ACC112 (cell line): ENCODE data around the gene LAMA5.

Experiments
- H2AFZ ChIP-seq: fragments of 200-600 bp; sonication (generic); one replicate; pipeline ENCODE4 v1.6.0; 2017; ENCODE audit warnings: antibody characterized with exemption, low read length; ENCODE audit not compliant: unreplicated experiment
- H3K27ac ChIP-seq: fragments of 200-600 bp; sonication (generic); 2 replicates; pipeline ENCODE4 v1.5.1; 2014; ENCODE audit warnings: low read depth, mild to moderate bottlenecking, antibody characterized with exemption, low read length, moderate library complexity
- H3K27me3 ChIP-seq: fragments of 200-600 bp; sonication (generic); 2 replicates; pipeline ENCODE4 v1.6.1; 2014; ENCODE audit warnings: mild to moderate bottlenecking, antibody characterized with exemption, low read length, moderate library complexity, mixed read lengths; ENCODE audit not compliant: insufficient read depth
- H3K36me3 ChIP-seq: fragments of 200-600 bp; sonication (generic); 2 replicates; pipeline ENCODE4 v1.6.1; 2016; ENCODE audit warnings: mild to moderate bottlenecking, antibody characterized with exemption, low read length, moderate library complexity, mixed read lengths; ENCODE audit not compliant: insufficient read depth
- H3K4me1 ChIP-seq: fragments of 200-600 bp; sonication (generic); one replicate; pipeline ENCODE4 v1.6.1; 2016; ENCODE audit warnings: low read length, mixed read lengths; ENCODE audit not compliant: insufficient read depth, unreplicated experiment, control insufficient read depth
- H3K4me3 ChIP-seq: fragments of 200-600 bp; sonication (generic); 2 replicates; pipeline ENCODE4 v1.5.1; 2014; ENCODE audit warnings: mild to moderate bottlenecking, low read depth, low read length
- H3K79me2 ChIP-seq: fragments of 200-600 bp; sonication (generic); one replicate; pipeline ENCODE4 v1.6.0; 2016; ENCODE audit warnings: low read length; ENCODE audit not compliant: control insufficient read depth, unreplicated experiment, insufficient read depth

LAMA5 gene

GRCh38 chr20:62387219-62387913 is 20.3 kb upstream of the LAMA5 start:
- H3K27ac ChIP-seq = peak overlapping the region; percentile 68; the same call in 1 of the 2 replicates
- H3K4me3 ChIP-seq = peak overlapping the region; percentile 100
- no peaks in the 10 kb centered on the region for H3K27me3 ChIP-seq
- no peak overlapping the region for H2AFZ ChIP-seq
- H3K36me3 ChIP-seq = peaks cover 9% of the 10 kb centered on the region; the same call in 1 of the 2 replicates
- peaks cover 14% of the 10 kb centered on the region for H3K4me1 ChIP-seq
- H3K79me2 ChIP-seq = peaks cover 46% of the 10 kb centered on the region

DNA sequence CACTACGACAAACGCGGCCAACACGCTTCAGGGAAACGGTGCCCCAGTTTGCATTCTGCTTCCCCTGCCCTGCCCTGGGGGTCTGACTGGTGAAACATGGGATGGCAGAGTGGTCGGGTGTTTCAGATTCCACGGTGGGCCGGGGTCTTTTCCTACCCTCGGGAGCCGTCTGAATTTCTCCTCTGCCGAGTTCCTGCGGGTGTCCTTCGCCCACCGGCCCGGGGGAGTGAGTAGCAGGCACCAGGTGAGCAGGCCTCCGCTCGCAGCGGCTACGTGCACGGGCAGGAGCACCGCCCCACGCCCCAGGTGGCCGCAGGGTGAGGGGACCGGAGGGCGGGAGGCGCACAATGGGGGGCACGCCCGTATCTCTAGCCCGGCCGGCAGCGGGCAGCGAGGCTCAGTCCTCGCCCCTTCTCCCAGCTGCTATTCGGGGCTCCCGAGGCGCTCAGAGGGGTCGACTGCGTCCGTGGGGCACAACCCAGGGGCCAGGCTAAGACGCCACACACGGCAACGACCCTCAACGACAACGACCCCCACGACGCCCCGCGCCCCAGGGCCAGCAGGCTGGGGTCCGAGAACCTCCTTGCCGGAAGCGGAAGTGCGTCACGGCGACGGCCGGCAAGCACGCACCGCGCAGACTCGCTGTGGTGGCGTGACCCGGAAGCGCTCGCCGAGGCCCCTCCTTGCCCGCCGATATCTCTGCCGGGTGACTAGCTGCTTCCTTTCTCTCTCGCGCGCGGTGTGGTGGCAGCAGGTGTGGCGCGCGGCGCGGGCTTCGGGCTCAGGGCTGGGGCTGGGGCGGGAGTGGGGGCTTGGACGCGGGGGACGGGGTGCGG is 19.5 kb upstream of the LAMA5 start, which contains the start of gene RPS21:
Gene RPS21 (plus strand): TSS at position 721 of the 836 bp plus-strand sequence. CDS start 236 bp downstream, outside the sequence.
- H3K79me2 ChIP-seq = peaks cover 46% of the 10 kb centered on the region
- peaks cover 13% of the 10 kb centered on the region for H3K36me3 ChIP-seq
- peak within 1 kb of the TSS; percentile 97 for H2AFZ ChIP-seq

DNA sequence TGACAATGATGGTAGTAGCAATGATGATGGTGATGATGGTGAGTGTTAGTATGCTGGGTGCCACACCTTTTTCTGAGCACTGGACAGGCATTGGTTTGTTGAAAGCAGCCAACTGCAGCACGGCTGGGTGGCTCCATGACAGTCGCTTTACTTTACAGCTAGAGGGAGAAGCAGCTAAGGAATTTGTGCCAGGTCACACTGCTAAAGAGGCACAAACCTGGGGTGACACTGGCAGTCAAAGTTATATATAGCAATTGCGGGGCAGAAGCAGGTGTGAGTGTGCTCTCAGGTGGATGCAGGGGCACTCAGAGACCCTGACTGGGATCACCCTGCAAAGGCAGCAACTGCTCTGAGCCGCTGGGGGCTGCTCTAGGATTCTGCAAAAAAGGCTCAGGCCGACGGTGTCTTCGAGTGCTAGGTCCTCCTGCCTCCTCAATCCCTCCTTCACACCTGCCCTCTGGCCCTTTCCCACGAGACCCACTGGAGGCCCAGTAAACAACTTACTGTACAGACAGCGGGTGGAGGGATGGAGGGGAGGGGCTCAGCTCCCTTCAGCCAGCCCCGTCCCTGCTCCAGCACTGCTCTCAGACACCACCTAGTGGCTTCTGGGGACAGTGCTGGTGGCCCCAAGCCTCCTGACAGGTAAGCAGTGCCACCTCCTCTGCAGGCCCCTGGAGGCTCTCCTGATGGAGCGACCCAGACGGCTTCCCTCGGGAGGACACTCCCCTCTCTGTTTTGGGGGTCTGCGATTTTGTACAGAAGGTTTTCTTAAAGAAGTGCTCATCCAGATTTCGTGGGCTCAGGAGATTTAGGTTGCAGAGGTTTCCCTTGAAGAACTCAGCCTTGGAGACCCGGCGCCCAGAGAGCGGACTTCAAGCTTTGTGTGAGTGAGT is 15.4 kb upstream of the LAMA5 start:
- no peak overlapping the region for H3K4me3 ChIP-seq
- no peak overlapping the region for H3K27ac ChIP-seq
- H3K79me2 ChIP-seq = peaks cover 28% of the 10 kb centered on the region
- no peak overlapping the region for H2AFZ ChIP-seq
- H3K27me3 ChIP-seq = no peaks in the 10 kb centered on the region
- peaks cover 12% of the 10 kb centered on the region for H3K4me1 ChIP-seq
- H3K36me3 ChIP-seq = peaks cover 4% of the 10 kb centered on the region

More for the DNA sequence above, 19.5 kb upstream of the LAMA5 start, which contains the start of gene RPS21:
- no peaks in the 10 kb centered on the region for H3K27me3 ChIP-seq
- peak within 1 kb of the TSS; percentile 68 for H3K27ac ChIP-seq
- H3K4me1 ChIP-seq = peaks cover 14% of the 10 kb centered on the region
- H3K4me3 ChIP-seq = peak within 1 kb of the TSS; percentile 100

- Histone ChIP-seq H3K79me2 (peaks cover 21% of the 10 kb centered on the region), H2AFZ (no peak overlapping the region), H3K4me1 (peaks cover 12% of the 10 kb centered on the region), H3K36me3 (peaks cover 4% of the 10 kb centered on the region), H3K4me3 (no peak overlapping the region), H3K27me3 (no peaks in the 10 kb centered on the region), H3K27ac (no peak overlapping the region)
Measured at GRCh38 chr20:62381842-62382241, 14.7 kb upstream of the LAMA5 start.

DNA sequence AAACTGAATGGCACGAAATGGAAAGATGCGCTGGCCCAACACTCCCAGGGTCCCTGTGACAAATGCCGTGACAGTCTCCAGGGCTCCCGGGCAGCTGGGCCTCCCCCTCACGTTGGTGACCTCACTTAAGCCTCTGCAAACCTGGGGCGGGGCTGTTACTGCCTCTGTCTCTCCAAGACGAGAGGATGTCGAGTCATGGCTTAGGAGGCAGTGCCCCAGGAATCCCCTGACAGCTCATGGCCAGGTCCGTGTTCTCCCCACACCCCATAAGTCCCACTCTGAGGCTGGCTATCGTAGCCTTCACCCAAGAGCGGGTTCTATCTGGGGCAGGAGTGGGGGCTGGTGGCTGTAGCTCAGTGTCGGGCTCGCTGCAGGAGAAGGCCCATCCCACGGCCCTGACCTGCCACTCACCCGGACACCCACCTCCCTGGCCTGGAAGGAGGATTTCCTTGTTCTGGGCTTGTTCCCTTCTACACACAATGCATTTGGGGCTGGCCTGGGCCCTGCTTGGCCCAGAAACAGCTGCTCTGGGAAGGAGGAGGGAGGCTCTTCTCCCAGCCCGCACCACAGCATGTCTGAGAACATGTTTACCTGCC is 14.2 kb upstream of the LAMA5 start:
- H2AFZ ChIP-seq = no peak overlapping the region
- peaks cover 15% of the 10 kb centered on the region for H3K79me2 ChIP-seq
- H3K27me3 ChIP-seq = no peaks in the 10 kb centered on the region
- no peak overlapping the region for H3K27ac ChIP-seq
- no peak overlapping the region for H3K4me3 ChIP-seq
- peaks cover 12% of the 10 kb centered on the region for H3K4me1 ChIP-seq
- peaks cover 4% of the 10 kb centered on the region for H3K36me3 ChIP-seq

- peaks cover 18% of the 10 kb centered on the region for H3K4me1 ChIP-seq
- H3K27me3 ChIP-seq = no peaks in the 10 kb centered on the region
Measured at GRCh38 chr20:62378215-62378614, 11.1 kb upstream of the LAMA5 start.

GRCh38 chr20:62377615-62378178 is 10.6 kb upstream of the LAMA5 start:
- Histone ChIP-seq H3K4me1 (peaks cover 18% of the 10 kb centered on the region), H3K27ac (no peak overlapping the region), H3K27me3 (no peaks in the 10 kb centered on the region), H3K4me3 (no peak overlapping the region), H3K79me2 (no peaks in the 10 kb centered on the region), H2AFZ (no peak overlapping the region), H3K36me3 (peaks cover 4% of the 10 kb centered on the region)

More at GRCh38 chr20:62378215-62378614, 11.1 kb upstream of the LAMA5 start:
- Histone ChIP-seq H2AFZ (no peak overlapping the region), H3K36me3 (peaks cover 4% of the 10 kb centered on the region), H3K4me3 (no peak overlapping the region), H3K27ac (no peak overlapping the region), H3K79me2 (no peaks in the 10 kb centered on the region)

DNA sequence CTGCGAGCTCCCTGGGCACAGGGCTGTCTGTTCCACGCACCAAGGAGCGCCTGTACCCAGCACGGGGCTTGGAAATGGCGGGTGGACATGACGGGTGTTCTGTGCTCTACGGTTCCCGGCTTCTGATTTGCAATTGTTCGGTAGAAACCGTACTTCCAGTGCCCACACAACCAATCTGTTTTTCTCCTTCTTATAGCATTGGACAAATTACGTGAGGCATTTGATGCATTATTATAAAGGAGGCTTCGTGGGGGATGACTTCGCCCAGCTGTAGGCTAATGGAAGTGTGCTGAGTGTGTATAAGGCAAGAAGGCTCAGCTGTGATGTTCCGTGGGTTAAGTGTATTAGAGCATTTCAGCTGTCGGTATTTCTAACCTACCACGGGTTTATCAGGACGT is 10.0 kb upstream of the LAMA5 start:
- H3K4me1 ChIP-seq = peaks cover 18% of the 10 kb centered on the region
- no peak overlapping the region for H3K27ac ChIP-seq
- no peak overlapping the region for H3K4me3 ChIP-seq
- peaks cover 3% of the 10 kb centered on the region for H3K36me3 ChIP-seq
- no peaks in the 10 kb centered on the region for H3K79me2 ChIP-seq
- no peaks in the 10 kb centered on the region for H3K27me3 ChIP-seq
- H2AFZ ChIP-seq = no peak overlapping the region

DNA sequence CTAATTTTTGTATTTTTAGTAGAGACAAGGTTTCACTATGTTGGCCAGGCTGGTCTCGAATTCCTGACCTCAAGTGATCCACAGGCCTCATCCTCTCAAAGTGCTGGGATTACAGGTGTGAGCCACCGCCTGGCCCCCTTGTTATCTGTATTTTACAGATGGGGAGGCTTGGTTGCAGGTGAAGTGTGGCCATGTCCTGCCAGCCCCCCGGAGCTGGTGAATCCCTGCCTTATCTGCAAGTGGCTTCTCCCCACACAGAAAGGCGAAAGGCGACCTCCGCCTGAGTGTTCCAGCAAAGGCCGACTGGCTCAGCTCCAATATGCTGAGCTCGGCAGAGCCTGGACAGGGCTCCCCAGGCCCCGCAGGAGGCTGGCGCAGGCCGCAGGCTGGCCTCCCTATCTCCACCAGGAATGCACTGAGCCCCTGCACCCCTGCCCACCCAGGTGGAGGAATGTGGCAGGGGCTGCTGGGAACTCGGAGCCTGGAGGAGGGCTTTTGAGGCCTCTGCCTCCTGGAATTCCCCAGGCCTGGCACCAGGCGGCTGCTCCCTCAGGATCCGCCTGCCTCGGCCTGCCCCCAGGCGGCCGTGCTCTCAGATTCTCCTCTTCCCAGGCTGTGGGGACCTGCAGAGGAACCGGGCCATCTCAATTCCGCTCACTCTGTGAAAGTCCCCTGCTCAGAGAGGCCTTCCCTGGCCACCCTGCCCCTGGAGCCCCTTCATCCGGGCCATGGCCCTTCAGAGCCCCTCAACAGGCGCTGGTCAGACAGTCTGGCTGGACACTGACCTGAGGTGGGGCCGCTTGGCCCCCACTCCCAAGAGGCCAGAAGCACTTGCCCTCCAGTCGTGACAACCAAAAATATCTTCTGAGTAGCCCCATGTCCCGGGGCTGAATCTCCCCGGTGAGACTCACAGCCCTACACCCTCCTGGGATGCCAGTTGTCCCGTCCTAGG is 9.3 kb upstream of the LAMA5 start:
- H3K4me1 ChIP-seq = peaks cover 18% of the 10 kb centered on the region
- H3K4me3 ChIP-seq = no peak overlapping the region
- H3K27ac ChIP-seq = no peak overlapping the region
- H3K27me3 ChIP-seq = no peaks in the 10 kb centered on the region
- no peaks in the 10 kb centered on the region for H3K79me2 ChIP-seq
- no peak overlapping the region for H2AFZ ChIP-seq
- no peaks in the 10 kb centered on the region for H3K36me3 ChIP-seq
